Measurements from ENCODE around the gene CCR1.
"Not testable (repeated sequence)": the region's sequence is repeated elsewhere in the genome, so short reads cannot be mapped to it uniquely, and the experiment has no call there.

Gene CCR1

DNA sequence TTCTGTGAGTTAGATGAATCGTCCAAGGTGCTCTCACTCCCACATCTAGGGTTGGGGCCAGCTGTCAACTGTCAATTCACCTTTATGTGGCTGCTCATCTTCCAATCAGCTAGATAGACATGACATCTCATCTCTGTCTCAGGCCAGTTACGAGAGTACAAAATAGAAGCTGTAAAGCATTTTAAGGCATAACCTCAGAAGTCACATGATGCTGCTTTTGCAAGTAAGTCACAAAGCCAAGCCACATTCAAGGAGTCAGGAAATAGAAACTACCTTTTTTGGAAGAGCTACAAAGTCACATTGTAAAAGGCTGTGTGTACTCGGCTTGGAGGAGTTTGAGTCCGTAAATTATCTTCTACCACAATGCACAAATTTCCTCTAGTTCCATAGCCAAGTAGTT, 5.1 kb upstream of the CCR1 start:
- H3K4me3 ChIP-seq (replicated peaks; ENCODE audit: low read depth, low read length) = no peak overlapping the region
- TF ChIP-seq, protein P1, sequence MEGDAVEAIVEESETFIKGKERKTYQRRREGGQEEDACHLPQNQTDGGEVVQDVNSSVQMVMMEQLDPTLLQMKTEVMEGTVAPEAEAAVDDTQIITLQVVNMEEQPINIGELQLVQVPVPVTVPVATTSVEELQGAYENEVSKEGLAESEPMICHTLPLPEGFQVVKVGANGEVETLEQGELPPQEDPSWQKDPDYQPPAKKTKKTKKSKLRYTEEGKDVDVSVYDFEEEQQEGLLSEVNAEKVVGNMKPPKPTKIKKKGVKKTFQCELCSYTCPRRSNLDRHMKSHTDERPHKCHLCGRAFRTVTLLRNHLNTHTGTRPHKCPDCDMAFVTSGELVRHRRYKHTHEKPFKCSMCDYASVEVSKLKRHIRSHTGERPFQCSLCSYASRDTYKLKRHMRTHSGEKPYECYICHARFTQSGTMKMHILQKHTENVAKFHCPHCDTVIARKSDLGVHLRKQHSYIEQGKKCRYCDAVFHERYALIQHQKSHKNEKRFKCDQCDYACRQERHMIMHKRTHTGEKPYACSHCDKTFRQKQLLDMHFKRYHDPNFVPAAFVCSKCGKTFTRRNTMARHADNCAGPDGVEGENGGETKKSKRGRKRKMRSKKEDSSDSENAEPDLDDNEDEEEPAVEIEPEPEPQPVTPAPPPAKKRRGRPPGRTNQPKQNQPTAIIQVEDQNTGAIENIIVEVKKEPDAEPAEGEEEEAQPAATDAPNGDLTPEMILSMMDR (IDR thresholded peaks at IDR 0.05; ENCODE audit: low read length, missing control alignments) = no peak
- DNase-seq (ENCODE audit: low read depth) = no peak

DNA sequence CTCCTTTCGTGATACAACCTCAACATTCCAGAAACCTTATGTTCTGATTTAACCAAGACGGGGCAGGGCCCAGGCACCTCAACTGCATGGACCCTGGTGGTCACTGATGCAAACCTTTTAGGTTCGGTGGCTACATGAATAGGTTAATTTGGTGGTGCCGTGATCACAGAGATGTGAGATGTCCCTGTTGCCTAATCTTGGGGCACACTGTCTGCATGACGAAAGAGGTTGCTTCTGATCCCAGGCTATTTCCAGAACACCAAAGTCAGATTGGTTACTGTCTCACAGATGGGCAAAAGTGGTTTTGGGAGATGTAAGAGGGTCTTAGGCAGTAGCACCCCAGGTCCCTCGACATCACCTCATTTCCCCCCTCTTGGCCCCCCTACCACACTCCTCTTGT, 4.0 kb upstream of the CCR1 start:
- no peak for DNase-seq (ENCODE audit: low read depth)
- no peak overlapping the region for H3K4me3 ChIP-seq (replicated peaks; ENCODE audit: low read depth, low read length)
- TF ChIP-seq, protein P1 (IDR thresholded peaks at IDR 0.05; ENCODE audit: low read length, missing control alignments) = no peak

DNA sequence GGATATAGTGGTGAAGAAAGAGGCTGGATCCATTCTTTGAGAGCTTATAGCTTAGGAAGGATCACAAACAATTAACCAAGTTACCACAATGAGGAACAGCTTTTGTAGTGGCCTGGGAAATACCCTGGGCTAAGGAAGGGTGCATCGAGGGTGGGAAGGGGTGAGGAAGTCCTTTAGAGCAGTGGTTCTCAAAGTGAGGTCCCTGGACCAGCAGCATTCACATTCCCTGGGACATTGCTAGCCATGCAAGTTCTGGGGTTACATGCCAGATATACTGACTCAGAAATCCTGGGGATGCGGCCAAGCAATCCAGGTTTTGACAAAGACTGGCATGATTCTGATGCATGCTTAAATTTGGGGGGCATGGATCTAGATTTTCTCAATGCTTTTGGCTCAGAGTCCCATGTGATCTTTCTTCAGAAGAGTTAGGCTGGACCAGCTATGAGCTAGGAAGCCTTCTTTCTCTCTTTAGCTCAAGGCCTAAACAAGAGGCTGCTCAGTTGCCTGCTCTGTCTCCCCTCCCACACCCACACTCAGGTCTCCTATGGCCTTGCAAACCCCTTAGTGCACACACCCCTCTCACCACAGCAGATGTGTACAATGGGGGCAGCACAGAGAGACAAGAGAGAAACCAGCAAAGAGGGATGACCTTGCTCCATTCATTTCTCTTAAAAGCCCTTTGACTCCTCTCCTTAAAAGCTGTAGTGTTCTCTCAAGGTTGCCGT, 1.8 kb upstream of the CCR1 start:
- TF ChIP-seq, protein P1 (IDR thresholded peaks at IDR 0.05; ENCODE audit: low read length, missing control alignments) = no peak
- H3K4me3 ChIP-seq (replicated peaks; ENCODE audit: low read depth, low read length) = no peak overlapping the region
- DNase-seq (ENCODE audit: low read depth) = no peak

DNA sequence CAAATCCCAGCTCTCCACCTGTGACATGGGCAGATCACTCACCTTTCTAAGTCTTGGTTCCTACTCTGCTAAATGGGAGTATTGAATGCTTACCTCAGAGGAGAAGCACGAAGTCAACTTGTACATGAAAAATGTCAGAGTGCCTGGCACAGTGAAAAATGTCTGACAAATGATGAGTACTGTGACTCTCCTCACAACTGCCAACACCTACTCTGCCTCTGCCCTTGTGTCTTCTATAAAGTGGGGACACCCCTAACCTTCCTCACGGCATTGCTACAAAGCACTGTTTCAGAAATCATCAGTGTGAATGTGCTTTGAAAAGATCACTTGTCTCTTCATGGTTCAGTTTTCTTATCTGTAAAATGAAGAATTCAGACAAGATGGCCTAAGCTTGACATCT, 940 bp upstream of the CCR1 start:
- TF ChIP-seq, protein P1 (IDR thresholded peaks at IDR 0.05; ENCODE audit: low read length, missing control alignments) = no peak
- no peak for DNase-seq (ENCODE audit: low read depth)
- no peak overlapping the region for H3K4me3 ChIP-seq (replicated peaks; ENCODE audit: low read depth, low read length)

DNA sequence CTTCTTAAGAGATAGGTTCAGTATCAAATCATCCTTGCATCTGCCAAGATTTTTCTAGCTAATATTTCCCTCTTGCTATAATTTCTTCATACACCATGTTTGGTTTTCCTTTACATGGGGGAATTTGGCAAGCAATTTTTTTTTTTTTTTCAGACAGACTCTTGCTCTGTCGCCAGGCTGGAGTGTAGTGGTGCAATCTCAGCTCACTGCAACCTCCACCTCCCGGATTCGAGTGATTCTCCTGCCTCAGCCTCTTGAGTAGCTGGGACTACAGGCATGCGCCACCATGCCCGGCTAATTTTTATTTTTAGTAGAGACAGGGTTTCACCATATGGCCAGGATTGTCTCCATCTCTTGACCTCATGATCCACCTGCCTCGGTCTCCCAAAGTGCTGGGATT, 599 bp downstream of the CCR1 start:
- H3K4me3 ChIP-seq (replicated peaks; ENCODE audit: low read depth, low read length); DNase-seq (ENCODE audit: low read depth): not testable (repeated sequence)

DNA sequence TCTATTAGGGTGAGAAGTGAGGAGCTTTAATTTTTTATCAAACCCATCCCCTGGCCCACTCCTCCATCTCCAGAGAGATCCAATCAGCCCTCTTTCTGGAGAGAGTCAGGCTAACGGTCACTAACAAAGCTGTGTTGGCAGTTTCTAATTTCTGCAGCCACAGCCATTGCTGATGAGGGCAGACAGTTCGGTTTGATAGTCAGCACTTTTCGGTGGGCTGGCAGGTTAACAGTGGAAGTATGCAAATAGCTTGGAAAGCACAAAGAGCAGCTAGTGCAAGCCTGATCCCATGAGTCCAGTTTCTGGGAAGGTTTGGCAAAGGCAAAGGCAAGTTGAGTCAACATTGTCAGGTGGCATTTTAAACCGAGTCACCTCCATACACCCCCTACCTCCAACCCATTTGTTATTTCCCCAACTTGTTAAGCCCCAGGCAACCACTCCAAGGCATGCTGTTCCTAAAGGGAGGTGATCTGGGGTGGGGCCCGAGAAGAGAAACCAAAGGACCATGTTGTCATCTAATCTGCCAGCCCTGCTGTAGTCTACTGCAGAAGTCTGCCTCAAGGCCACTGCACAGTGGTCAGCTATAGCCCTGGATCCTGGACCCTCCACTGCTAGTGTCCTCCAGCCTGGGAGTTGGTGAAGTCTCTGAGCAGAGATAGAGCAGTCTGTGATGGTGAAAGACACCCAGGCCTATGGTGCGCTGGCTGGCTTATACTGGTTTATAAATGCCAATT, 1.7 kb downstream of the CCR1 start:
- no peak overlapping the region for H3K4me3 ChIP-seq (replicated peaks; ENCODE audit: low read depth, low read length)
- TF ChIP-seq, protein P1 (IDR thresholded peaks at IDR 0.05; ENCODE audit: low read length, missing control alignments) = no peak
- no peak for DNase-seq (ENCODE audit: low read depth)

DNA sequence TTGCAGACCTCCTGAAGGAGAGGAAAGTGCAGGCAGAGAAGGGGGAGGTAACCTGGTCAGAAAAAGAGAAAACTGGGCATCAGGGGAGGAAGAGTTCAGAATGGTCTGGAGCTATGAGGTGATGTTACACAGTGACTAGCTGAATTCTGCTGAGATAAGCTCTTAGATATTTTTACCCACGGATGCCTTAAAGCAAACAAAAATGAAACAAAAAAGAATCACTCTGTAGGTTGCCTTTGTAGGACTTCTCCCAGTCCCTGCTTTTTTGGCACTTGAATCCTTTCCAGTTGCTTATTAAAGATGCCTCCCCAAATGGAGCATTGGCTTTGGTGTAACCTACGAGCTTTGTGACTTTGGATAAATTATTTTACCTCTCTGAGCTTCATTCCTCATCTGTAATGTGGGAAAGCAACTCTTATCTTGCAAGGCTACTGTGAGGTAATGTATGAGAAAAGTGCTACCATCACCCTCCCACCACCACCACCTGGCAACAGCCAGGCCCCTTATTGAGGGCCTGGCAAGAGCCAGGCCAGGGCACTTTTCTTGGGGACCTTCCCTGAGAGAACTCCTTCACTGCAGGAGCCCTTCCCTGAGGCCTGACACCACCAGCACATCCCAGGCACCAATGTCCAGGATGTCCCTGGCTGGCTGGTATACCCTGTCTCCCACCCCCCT, 2.7 kb downstream of the CCR1 start:
- DNase-seq (ENCODE audit: low read depth) = no peak
- TF ChIP-seq, protein P1 (IDR thresholded peaks at IDR 0.05; ENCODE audit: low read length, missing control alignments) = no peak
- H3K4me3 ChIP-seq (replicated peaks; ENCODE audit: low read depth, low read length) = no peak overlapping the region

Data from fibroblast of pulmonary artery (primary cell).